CD4-positive, alpha-beta T cell treated with Interleukin-10 for 1 hour (primary cell): ENCODE results near the gene KRT38.
A peak's percentile ranks its signal among the peaks of the same experiment; 100 is the strongest.
"Not testable (repeated sequence)": the region's sequence is repeated elsewhere in the genome, so short reads cannot be mapped to it uniquely, and the experiment has no call there.

Experiments
- DNase-seq: peaks from one replicate; pipeline ENCODE4 v3.0.0-alpha.2; 2020

KRT38 gene

GRCh38 chr17:41420134-41420533, 20.6 kb downstream of the KRT38 start:
- DNase-seq: no peak

GRCh38 chr17:41419716-41420115, 21.1 kb downstream of the KRT38 start:
- DNase-seq: peak; percentile 9

- DNase-seq: no peak
Observed at GRCh38 chr17:41418116-41418860, 22.5 kb downstream of the KRT38 start.

- DNase-seq: no peak
Observed at GRCh38 chr17:41417576-41418015, 23.2 kb downstream of the KRT38 start.

GRCh38 chr17:41417127-41417526, 23.7 kb downstream of the KRT38 start:
- DNase-seq: no peak

- no peak for DNase-seq
Observed at GRCh38 chr17:41416479-41416878, 24.3 kb downstream of the KRT38 start.

- DNase-seq: no peak
Observed at GRCh38 chr17:41415833-41416335, 24.9 kb downstream of the KRT38 start.

GRCh38 chr17:41415411-41415810, 25.4 kb downstream of the KRT38 start:
- no peak for DNase-seq

- DNase-seq: no peak
Observed at GRCh38 chr17:41413982-41414381, 26.8 kb downstream of the KRT38 start.

- no peak for DNase-seq
Observed at GRCh38 chr17:41413353-41413957, 27.3 kb downstream of the KRT38 start.

- no peak for DNase-seq
Observed at GRCh38 chr17:41411072-41411840, 29.5 kb downstream of the KRT38 start.

- DNase-seq: no peak
Observed at GRCh38 chr17:41407226-41407625, 33.6 kb downstream of the KRT38 start.

- no peak for DNase-seq
Observed at GRCh38 chr17:41406205-41406604, 34.6 kb downstream of the KRT38 start.

GRCh38 chr17:41404024-41404671, 36.6 kb downstream of the KRT38 start:
- DNase-seq: peak; percentile 26

GRCh38 chr17:41403404-41404023, 37.3 kb downstream of the KRT38 start:
- DNase-seq: no peak

GRCh38 chr17:41402161-41402560, 38.6 kb downstream of the KRT38 start:
- DNase-seq: no peak

GRCh38 chr17:41396996-41397660, 43.7 kb downstream of the KRT38 start, which contains the start of gene KRT31:
KRT31 (minus strand) TSS chr17:41397608; CDS start chr17:41397539, 69 bp downstream.
- no peak for DNase-seq

GRCh38 chr17:41396340-41396739, 44.4 kb downstream of the KRT38 start:
- no peak for DNase-seq

- no peak for DNase-seq
Observed at GRCh38 chr17:41395611-41396010, 45.2 kb downstream of the KRT38 start.

- DNase-seq: not testable (repeated sequence)
Observed at GRCh38 chr17:41395044-41395443, 45.7 kb downstream of the KRT38 start.

- DNase-seq: no peak
Observed at GRCh38 chr17:41394254-41394996, 46.4 kb downstream of the KRT38 start.
